ENCODE measurements around the gene CEP131.

Gene CEP131

DNA sequence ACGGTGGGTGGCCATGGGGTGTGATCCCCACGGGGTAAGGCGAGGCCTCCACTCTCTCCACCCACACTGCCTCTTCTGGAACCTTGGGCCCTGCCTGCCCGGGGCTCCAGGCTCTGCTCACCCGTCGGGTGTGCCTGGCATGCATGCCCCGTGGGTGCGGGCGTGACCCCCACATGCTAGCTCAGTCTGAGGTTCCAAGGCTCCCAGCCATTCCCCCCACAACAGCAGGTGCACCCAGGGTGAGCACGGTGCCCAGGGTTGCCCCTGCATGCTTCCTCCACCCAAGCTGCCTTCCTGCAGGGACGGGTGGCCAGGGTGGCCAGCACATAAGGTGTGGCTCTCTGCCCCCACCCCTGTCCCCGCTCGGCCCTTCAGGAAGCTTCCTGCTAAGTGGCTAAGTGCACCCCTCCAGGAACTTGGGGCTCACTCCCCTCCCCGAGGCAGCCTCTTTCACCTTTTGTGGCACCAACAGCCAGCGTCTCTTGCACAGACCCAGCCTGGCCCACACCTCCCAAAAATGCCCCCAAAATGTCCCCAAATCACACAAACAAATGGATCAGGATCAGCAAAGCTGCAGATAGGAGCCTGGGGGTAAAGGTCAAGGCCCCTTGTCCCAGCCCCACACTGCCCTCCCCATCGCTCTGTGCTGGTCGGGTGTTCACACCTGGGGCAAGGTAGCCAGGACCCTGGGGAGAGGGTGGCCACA is 78.9 kb downstream of the CEP131 start:
- DNase-seq: no peak

DNA sequence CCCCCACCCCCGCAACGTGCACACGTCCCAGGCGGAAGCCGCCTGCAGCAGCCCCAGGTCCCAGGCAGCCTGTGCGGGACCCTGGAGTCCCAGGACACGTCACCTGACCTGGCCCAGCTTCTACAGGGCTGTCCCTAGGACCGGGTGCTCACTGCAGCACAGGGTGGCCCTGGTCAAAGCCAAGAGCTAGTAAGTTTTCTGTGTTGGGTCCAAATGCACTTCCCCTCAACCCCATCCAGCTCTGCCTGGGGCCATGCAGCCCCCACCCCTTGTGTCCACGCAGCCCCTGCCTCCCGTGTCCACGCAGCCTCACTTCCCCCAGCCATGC is 79.6 kb downstream of the CEP131 start:
- no peak for DNase-seq

DNA sequence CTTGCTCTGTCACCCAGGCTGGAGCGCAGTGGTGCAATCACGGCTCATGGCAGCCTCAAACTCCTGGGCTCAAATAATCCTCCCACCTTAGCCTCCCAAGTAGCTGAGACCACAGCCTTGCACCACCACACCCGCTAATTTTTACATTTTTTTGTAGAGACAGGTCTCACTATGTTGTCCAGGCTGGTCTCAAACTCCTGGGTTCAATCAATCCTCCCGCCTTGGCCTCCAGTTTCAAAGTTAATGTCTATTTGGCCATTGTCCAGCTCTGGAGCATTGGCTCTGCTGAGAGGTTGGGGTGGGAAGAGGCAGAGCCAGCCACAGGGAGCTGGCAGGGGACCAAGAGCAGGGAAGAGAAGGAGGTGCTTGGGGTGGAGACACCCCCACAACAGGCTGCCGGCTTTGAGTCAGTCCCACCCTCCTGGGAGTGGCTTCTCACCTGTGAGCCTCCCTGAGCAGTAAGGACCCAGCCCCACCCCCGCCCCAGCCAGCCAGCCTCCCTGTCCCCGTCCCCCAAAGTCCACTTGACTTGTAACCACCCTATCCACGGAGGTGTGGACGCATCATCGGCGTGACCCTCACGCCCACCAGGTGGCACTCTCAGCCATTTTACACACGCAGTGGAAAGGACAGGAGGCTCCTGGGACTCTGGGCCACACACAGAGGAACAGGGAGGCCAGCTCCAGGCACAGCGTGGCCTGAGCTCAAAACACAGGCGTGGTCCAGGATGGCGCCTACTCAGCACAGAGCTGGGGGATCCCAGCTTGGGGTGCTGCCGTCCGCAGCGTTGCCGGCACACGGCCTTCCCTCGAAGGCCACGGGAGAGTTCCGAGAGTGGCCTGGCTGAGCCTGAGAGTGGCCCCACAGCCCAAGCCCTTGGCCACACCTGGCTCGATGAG is 80.2 kb downstream of the CEP131 start:
- DNase-seq: peak; percentile 34 to 85

DNA sequence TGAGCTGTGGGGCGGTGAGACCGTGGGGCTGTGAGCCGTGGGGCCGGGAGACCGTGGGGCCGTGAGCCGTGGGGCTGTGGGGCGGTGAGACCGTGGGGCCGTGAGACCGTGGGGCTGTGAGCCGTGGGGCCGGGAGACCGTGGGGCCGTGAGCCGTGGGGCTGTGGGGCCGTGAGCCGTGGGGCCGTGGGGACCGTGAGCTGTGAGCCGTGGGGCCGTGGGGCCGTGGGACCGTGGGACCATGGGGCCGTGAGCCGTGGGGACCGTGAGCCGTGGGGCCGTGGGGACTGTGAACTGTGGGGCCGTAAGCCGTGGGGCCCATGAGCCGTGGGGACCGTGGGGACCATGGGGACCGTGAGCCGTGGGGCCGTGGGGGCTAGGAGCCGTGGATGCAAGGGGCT is 82.1 kb downstream of the CEP131 start:
- no peak for DNase-seq

DNA sequence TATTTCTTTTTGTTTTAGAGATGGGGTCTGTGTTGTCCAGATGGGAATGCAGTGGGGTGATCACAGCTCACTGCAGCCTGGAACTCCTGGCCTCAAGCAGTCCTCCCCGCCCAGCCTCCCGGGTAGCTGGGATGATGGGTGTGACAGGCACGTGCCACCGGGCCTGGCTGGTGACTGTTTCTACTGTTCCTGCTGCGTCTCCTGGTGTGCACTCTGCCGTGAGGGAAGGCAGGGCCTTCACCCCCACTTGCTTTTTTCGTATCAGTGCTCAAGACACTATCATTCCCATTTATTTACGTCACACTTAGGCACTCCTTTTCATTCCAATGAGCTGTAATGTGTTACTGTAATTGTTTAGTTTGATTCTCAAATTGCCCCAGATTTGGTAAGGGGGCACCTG is 82.7 kb downstream of the CEP131 start:
- DNase-seq: no peak
